Gastrocnemius medialis (tissue), 4 donors: ENCODE data around the gene SERPINB12.

Experiments used
- CTCF ChIP-seq, 5 experiments: fragments of 450-650 bp in 3 of 5; fragments of 200-600 bp in 2 of 5; sonication (generic) in 2 of 5; IDR thresholded peaks in 4 of 5; conservative IDR thresholded peaks in 1 of 5; 1 replicate in 4 of 5; 2 replicates in 1 of 5; pipeline ENCODE4 v1.5.1; 2016 to 2019; ENCODE audit warnings: antibody characterized with exemption in 5 of 5, mild to moderate bottlenecking in 3 of 5, moderate library complexity in 3 of 5
- POLR2A ChIP-seq, 2 donors: fragments of 450-650 bp; IDR thresholded peaks; one replicate each; pipeline ENCODE4 v1.6.1; 2017; ENCODE audit warnings: antibody characterized with exemption in 2 of 2, mild to moderate bottlenecking in 2 of 2, moderate library complexity in 2 of 2

- no peak for TF ChIP-seq CTCF (IDR thresholded peaks at IDR 0.05 in 4 of 5, conservative IDR thresholded peaks at IDR 0.05 in 1 of 5)
- TF ChIP-seq POLR2A (IDR thresholded peaks at IDR 0.05), result no peak
Measured at GRCh38 chr18:63617049-63617914, 75.1 kb downstream of the SERPINB12 start.
